ENCODE data around the gene TBL1XR1. TPM values are rescaled to one million over a fixed set of nuclear protein-coding genes. Genes with fewer than 3 reads are reported as not detected.
"Not testable (repeated sequence)": the region's sequence is repeated elsewhere in the genome, so short reads cannot be mapped to it uniquely, and the experiment has no call there.

Gene TBL1XR1
- total RNA-seq, 1 experiment from 2014 or later, result 175 TPM

- not testable (repeated sequence) for H3K4me1 ChIP-seq (ENCODE audit: insufficient read depth, low read length); H3K14ac ChIP-seq (ENCODE audit: insufficient read depth, low read length); H2AK5ac ChIP-seq (ENCODE audit: insufficient read length, low read length); H3K23ac ChIP-seq (ENCODE audit: insufficient read length, low read depth, low read length); H3T11ph ChIP-seq (ENCODE audit: low read length); H3K23me2 ChIP-seq (ENCODE audit: insufficient read length, low read depth, low read length, poor library complexity, severe bottlenecking); H2BK5ac ChIP-seq (ENCODE audit: insufficient read length, low read length); H3K18ac ChIP-seq (ENCODE audit: insufficient read length, low read depth, low read length); H3K79me1 ChIP-seq (ENCODE audit: insufficient read depth, low read depth, low read length, poor library complexity, severe bottlenecking); DNase-seq; H3K56ac ChIP-seq (ENCODE audit: insufficient read length, low read depth, low read length); H3K9me3 ChIP-seq (ENCODE audit: control insufficient read depth, low read depth, low read length); H2BK15ac ChIP-seq (ENCODE audit: low read depth, low read length); H3K4me3 Mint-ChIP-seq; H3K9ac ChIP-seq (ENCODE audit: extremely low read depth, insufficient read length, low read length); H4K5ac ChIP-seq (ENCODE audit: insufficient read length, low read depth, low read length); H3K27me3 ChIP-seq (ENCODE audit: insufficient read depth, low read length); H3K27ac ChIP-seq (ENCODE audit: insufficient read length, low read depth, low read length); H2BK12ac ChIP-seq (ENCODE audit: insufficient read length, low read depth, low read length); H2AFZ ChIP-seq (ENCODE audit: low read length); H2BK120ac ChIP-seq (ENCODE audit: low read depth, low read length, poor library complexity, severe bottlenecking); H4K8ac ChIP-seq (replicated peaks; ENCODE audit: insufficient read length, low read depth, low read length); H2BK20ac ChIP-seq (ENCODE audit: low read depth, low read length, poor library complexity, severe bottlenecking); H3K9me3 Mint-ChIP-seq; H3K27me3 Mint-ChIP-seq (ENCODE audit: low read depth); H4K20me1 ChIP-seq (ENCODE audit: control insufficient read depth, insufficient read depth, insufficient read length); H3K4ac ChIP-seq (ENCODE audit: low read depth, low read length); H4K91ac ChIP-seq (ENCODE audit: insufficient read length, low read depth, low read length); H3K4me2 ChIP-seq (ENCODE audit: insufficient read depth, insufficient read length, low read length)
- peaks cover under 1 to 15% (median 4%) of the 10 kb centered on the region in 3 experiments; a peak in 5 of 7 replicates for H3K36me3 Mint-ChIP-seq (ENCODE audit: insufficient read depth in 1 of 3, low read depth in 3 of 3)
- H3K79me2 ChIP-seq (ENCODE audit: insufficient read depth, low read length), result peaks cover 92% of the 10 kb centered on the region; the same call in 1 of the 2 replicates
- peak overlapping the region in 1 of 3 experiments; percentile 59; a peak in 2 of 7 replicates for H3K27ac Mint-ChIP-seq
- peaks cover 44 to 52% of the 10 kb centered on the region in 2 experiments for H3K4me1 Mint-ChIP-seq
- WGBS (ENCODE audit: extremely low coverage, insufficient read length, low lambda C conversion rate), result no CpG with 5 or more reads among the region's 4 CpGs
Observed at GRCh38 chr3:177188325-177188724, 9.0 kb downstream of the TBL1XR1 start.

Measured in H9 (cell line).